Measurements from ENCODE around the gene BFSP2.
"Not testable (repeated sequence)": the region's sequence is repeated elsewhere in the genome, so short reads cannot be mapped to it uniquely, and the experiment has no call there.

The BFSP2 gene

GRCh38 chr3:133487920-133488540 lies 88.2 kb downstream of the BFSP2 start:
- DNase-seq = no peak

- DNase-seq = peak; percentile 50
Measured at GRCh38 chr3:133488785-133489367, 89.0 kb downstream of the BFSP2 start.

- DNase-seq = no peak
Measured at GRCh38 chr3:133489466-133490085, 89.7 kb downstream of the BFSP2 start.

GRCh38 chr3:133490468-133491351 lies 90.9 kb downstream of the BFSP2 start:
- no peak for DNase-seq

GRCh38 chr3:133491481-133492059 lies 91.7 kb downstream of the BFSP2 start:
- no peak for DNase-seq

- DNase-seq = no peak
Measured at GRCh38 chr3:133492159-133492741, 92.4 kb downstream of the BFSP2 start.

- DNase-seq = peak; percentile 25
Measured at GRCh38 chr3:133494469-133494868, 94.6 kb downstream of the BFSP2 start.

GRCh38 chr3:133502542-133502941 lies 102.7 kb downstream of the BFSP2 start:
- not testable (repeated sequence) for DNase-seq

- DNase-seq = no peak
Measured at GRCh38 chr3:133503409-133503808, 103.6 kb downstream of the BFSP2 start.

- DNase-seq = no peak
Measured at GRCh38 chr3:133504736-133505135, 104.9 kb downstream of the BFSP2 start.

GRCh38 chr3:133505813-133506212 lies 106.0 kb downstream of the BFSP2 start:
- DNase-seq = no peak

GRCh38 chr3:133506215-133506901 lies 106.5 kb downstream of the BFSP2 start:
- DNase-seq = no peak

- DNase-seq = no peak
Measured at GRCh38 chr3:133509488-133509887, 109.6 kb downstream of the BFSP2 start.

GRCh38 chr3:133512416-133513089 lies 112.7 kb downstream of the BFSP2 start:
- DNase-seq = no peak

GRCh38 chr3:133514418-133514817 lies 114.6 kb downstream of the BFSP2 start:
- no peak for DNase-seq

- no peak for DNase-seq
Measured at GRCh38 chr3:133515127-133515526, 115.3 kb downstream of the BFSP2 start.

- no peak for DNase-seq
Measured at GRCh38 chr3:133520286-133520685, 120.4 kb downstream of the BFSP2 start.

- not testable (repeated sequence) for DNase-seq
Measured at GRCh38 chr3:133520938-133521337, 121.1 kb downstream of the BFSP2 start.

- DNase-seq = no peak
Measured at GRCh38 chr3:133521946-133522345, 122.1 kb downstream of the BFSP2 start.

- DNase-seq = not testable (repeated sequence)
Measured at GRCh38 chr3:133523758-133524157, 123.9 kb downstream of the BFSP2 start.

Data from fibroblast of skin of abdomen (primary cell).